SH-SY5Y (cell line): ENCODE data around the gene KAT6B.

Experiments used
- GATA2 ChIP-seq: IDR thresholded peaks from 2 replicates; pipeline ENCODE4 v1.6.1; 2011; ENCODE audit warnings: mild to moderate bottlenecking, low read depth, low read length
- GATA3 ChIP-seq: IDR thresholded peaks from 2 replicates; pipeline ENCODE4 v1.6.1; 2011; ENCODE audit warnings: low read depth, mild to moderate bottlenecking, low read length, moderate library complexity

DNA sequence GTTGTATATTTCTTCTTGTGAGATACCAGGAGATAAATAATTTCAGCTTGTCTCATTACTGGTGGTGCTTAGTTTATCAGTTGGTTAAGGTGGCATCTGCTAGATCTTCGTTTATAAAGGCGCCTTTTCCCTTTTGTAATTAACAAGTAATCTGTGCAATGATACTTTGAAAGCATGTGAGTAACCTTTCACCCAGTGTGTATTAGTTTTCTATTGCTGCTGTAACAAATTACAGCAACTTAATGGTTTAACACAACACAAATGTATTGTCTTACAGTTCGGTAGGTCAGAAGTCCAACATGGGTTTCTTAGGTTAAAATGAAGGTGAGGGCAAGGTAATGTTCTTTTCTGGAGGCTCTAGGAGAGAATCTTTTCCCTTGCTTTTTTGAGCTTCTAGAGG, 30.5 kb downstream of the KAT6B start:
- no peak for TF ChIP-seq GATA2
- no peak for TF ChIP-seq GATA3
